Muscle layer of colon (tissue), 2 donors: ENCODE data around the gene BPIFB6.

ENCODE experiments used
- H3K27ac ChIP-seq: one replicate; pipeline ENCODE4 v1.7.0; 2013; ENCODE audit warnings: low read depth, mild to moderate bottlenecking, low read length, moderate library complexity
- H3K27me3 ChIP-seq, 2 donors: one replicate each; pipeline ENCODE4 v1.7.0; 2013; ENCODE audit warnings: low read length in 2 of 2, mild to moderate bottlenecking in 2 of 2; ENCODE audit not compliant: insufficient read depth in 2 of 2, control insufficient read depth in 1 of 2
- H3K36me3 ChIP-seq: one replicate; pipeline ENCODE4 v1.7.0; 2013; ENCODE audit warnings: mild to moderate bottlenecking, low read length; ENCODE audit not compliant: insufficient read depth
- H3K4me1 ChIP-seq: one replicate; pipeline ENCODE4 v1.7.0; 2013; ENCODE audit warnings: mild to moderate bottlenecking, low read length; ENCODE audit not compliant: insufficient read depth
- H3K4me3 ChIP-seq, 2 donors: one replicate each; pipeline ENCODE4 v1.7.0; 2013; ENCODE audit warnings: low read length in 2 of 2, low read depth in 1 of 2, mild to moderate bottlenecking in 1 of 2, moderate library complexity in 1 of 2
- H3K9ac ChIP-seq: one replicate; pipeline ENCODE4 v1.7.0; 2013; ENCODE audit warnings: low read length
- H3K9me3 ChIP-seq: one replicate; pipeline ENCODE4 v1.7.0; 2013; ENCODE audit warnings: mild to moderate bottlenecking, low read length
- donor health status: abdominal sarcoma.
- donor health status: Adenocarcinoma of cecum.

BPIFB6 gene, protein sequence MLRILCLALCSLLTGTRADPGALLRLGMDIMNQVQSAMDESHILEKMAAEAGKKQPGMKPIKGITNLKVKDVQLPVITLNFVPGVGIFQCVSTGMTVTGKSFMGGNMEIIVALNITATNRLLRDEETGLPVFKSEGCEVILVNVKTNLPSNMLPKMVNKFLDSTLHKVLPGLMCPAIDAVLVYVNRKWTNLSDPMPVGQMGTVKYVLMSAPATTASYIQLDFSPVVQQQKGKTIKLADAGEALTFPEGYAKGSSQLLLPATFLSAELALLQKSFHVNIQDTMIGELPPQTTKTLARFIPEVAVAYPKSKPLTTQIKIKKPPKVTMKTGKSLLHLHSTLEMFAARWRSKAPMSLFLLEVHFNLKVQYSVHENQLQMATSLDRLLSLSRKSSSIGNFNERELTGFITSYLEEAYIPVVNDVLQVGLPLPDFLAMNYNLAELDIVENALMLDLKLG

DNA sequence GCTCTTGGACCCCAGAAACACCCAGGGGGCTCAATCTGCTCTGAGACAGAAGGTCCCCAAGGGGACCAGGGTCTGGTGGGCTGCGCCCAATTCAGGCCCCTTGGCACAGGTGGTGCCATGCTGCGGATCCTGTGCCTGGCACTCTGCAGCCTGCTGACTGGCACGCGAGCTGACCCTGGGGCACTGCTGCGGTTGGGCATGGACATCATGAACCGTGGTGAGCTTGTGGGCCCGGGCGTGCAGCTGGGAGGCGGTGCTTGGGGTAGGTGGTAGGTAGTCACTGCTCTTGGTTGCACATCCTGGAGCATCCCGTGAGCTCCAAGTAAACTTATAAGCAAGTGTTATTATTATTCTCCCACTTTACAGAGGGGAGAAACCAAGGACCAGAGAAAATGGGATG lies at the start of gene BPIFB6:
Gene BPIFB6 (plus strand): TSS at position 118 of the 400 bp plus-strand sequence. CDS start 0 bp downstream, at position 118.
- Histone ChIP-seq H3K27me3 (peaks cover 0 to 3% of the 10 kb centered on the region in 2 donors), H3K9me3 (no peaks in the 10 kb centered on the region), H3K36me3 (no peaks in the 10 kb centered on the region), H3K9ac (no peak within 1 kb of the TSS), H3K4me3 (no peak within 1 kb of the TSS), H3K4me1 (no peaks in the 10 kb centered on the region), H3K27ac (no peak within 1 kb of the TSS)

GRCh38 chr20:32982617-32983458 lies 48.6 kb upstream of the BPIFB6 start:
- Histone ChIP-seq H3K9ac (no peak overlapping the region), H3K4me3 (no peak overlapping the region), H3K9me3 (no peaks in the 10 kb centered on the region), H3K27me3 (no peaks in the 10 kb centered on the region), H3K36me3 (no peaks in the 10 kb centered on the region), H3K4me1 (no peaks in the 10 kb centered on the region), H3K27ac (no peak overlapping the region)

DNA sequence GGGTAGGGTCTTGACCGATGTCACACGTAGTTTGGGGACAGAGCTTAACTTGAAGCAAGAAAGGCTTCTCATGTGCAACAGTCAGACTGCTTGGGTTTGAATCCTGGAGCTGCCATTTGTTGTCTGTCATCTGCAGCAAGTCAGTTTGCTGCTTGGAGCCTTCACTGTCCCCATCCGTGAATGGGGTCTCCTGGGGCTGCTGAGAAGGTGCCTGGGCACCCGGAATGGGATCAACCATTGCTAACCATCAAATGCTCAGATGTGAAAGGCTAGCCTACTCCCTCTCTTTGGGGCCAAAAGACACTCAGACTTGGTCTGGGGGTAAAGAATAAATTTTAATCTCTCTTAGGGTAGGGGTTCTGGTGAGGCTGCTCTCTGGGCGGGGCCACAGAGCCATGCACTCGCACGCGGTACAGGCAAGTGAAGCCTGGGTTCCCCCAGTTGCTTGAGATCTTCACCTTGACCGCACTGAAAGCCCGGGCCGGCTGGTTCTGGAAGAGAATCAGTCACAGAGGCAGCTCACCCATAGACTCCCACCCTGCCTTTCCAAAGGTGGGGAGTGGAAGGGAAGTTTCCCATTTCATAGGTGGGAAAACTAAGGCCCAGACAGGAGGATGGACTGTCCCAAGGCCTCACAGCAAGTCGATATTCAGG lies 47.9 kb upstream of the BPIFB6 start:
- no peak overlapping the region for H3K9ac ChIP-seq

GRCh38 chr20:32984196-32984595 lies 47.3 kb upstream of the BPIFB6 start:
- H3K9ac ChIP-seq = no peak overlapping the region

More for the DNA sequence above, 47.9 kb upstream of the BPIFB6 start:
- no peaks in the 10 kb centered on the region for H3K4me1 ChIP-seq
- no peaks in the 10 kb centered on the region for H3K9me3 ChIP-seq
- no peaks in the 10 kb centered on the region for H3K36me3 ChIP-seq
- no peak overlapping the region for H3K27ac ChIP-seq
- no peak overlapping the region for H3K4me3 ChIP-seq
- H3K27me3 ChIP-seq = no peaks in the 10 kb centered on the region

DNA sequence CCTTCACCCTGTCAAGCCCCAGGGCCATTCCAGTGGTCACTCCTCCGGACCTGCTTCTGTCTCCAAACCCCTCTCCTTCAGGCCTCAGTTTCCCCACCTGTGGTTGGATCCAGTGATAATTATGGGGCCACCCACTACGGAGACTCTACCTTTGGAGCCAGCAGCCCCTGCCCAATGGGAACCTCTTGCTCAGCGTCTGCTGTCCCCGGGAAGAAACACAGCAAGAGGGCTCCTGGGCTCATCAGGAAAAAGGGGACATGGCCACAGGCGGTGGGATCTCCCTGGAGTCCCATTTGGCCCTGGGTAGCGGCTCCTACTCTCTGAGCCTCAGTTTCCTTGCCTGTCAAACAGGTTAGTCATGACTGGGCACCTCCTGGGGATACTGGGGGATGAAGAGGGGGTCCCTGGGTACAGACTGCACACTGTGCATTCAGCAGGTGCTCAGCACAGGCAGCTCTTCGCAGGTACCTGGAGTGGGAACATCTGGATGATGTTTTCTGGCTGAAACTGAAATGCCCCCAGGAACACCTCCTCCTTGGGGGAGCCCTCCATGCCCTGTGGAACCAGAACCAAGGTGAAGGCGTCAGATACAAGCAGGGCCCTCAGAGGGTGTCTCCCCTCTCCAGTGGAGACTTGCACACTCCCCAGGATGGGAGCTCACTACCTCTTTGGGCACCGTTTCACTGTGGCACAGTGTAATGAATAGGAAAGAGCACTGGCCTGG lies 46.7 kb upstream of the BPIFB6 start:
- H3K4me3 ChIP-seq = no peak overlapping the region
- H3K4me1 ChIP-seq = no peaks in the 10 kb centered on the region
- no peak overlapping the region for H3K27ac ChIP-seq
- no peaks in the 10 kb centered on the region for H3K36me3 ChIP-seq
- H3K9ac ChIP-seq = no peak overlapping the region
- H3K9me3 ChIP-seq = no peaks in the 10 kb centered on the region
- no peaks in the 10 kb centered on the region for H3K27me3 ChIP-seq

More at GRCh38 chr20:32984196-32984595, 47.3 kb upstream of the BPIFB6 start:
- Histone ChIP-seq H3K27ac (no peak overlapping the region), H3K4me1 (no peaks in the 10 kb centered on the region), H3K27me3 (no peaks in the 10 kb centered on the region), H3K9me3 (no peaks in the 10 kb centered on the region), H3K4me3 (no peak overlapping the region), H3K36me3 (no peaks in the 10 kb centered on the region)

DNA sequence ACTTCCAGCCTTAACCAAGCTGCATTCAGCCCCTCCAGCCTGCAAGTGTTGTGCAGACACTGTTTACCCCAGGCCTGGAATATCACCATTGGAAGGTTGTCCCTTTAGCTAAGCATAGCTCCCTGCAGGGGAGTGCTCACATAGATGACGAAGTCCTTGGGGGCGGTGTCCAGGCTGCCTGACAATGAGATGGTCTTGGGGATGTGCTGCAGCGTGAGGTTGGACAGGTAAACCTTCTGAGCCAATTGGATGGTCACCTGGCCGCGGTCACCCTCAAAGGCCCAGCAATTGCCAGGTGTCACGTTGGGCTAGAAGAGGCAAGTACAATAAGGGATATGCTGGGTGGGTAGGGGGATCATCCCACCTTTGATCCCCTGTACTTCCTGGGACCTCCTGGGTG lies 45.9 kb upstream of the BPIFB6 start:
- Histone ChIP-seq H3K4me1 (no peaks in the 10 kb centered on the region), H3K27me3 (no peaks in the 10 kb centered on the region)

DNA sequence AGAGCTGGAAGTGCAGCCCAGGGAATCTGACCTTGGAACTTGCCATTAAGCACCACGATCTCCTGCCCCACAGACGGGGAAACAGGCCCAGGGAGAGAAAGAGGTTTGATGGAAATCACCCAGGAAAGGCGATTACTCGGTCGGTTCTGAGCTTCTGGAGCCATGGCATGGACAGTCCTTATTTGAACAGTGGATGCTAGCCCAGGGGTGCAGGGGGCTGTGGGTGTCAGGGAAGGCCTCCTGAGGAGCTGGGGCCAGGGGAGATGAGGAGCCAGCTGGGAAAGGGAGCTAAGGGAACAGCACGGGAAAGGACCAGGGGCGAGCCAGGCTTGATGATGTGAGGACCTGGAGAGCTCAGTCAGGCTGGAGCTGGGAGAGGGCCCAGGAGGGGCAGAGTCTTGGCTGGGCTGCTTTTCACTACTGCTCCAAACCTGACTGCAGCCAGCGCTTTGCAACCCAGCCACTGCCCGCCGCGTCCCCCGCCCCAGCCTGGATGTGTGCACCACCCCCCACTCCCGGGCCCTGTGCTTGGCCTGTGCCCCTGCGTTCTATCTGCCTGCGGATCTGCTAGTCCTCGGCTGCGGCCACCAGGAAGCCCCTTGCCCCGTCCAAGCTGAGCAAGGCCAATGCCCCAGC lies 45.0 kb upstream of the BPIFB6 start:
- Histone ChIP-seq H3K4me1 (no peaks in the 10 kb centered on the region), H3K36me3 (no peaks in the 10 kb centered on the region), H3K4me3 (no peak overlapping the region), H3K9ac (no peak overlapping the region), H3K27me3 (no peaks in the 10 kb centered on the region), H3K9me3 (no peaks in the 10 kb centered on the region), H3K27ac (no peak overlapping the region)

More for the DNA sequence above, 45.9 kb upstream of the BPIFB6 start:
- Histone ChIP-seq H3K9ac (no peak overlapping the region), H3K27ac (no peak overlapping the region), H3K4me3 (no peak overlapping the region), H3K36me3 (no peaks in the 10 kb centered on the region), H3K9me3 (no peaks in the 10 kb centered on the region)

DNA sequence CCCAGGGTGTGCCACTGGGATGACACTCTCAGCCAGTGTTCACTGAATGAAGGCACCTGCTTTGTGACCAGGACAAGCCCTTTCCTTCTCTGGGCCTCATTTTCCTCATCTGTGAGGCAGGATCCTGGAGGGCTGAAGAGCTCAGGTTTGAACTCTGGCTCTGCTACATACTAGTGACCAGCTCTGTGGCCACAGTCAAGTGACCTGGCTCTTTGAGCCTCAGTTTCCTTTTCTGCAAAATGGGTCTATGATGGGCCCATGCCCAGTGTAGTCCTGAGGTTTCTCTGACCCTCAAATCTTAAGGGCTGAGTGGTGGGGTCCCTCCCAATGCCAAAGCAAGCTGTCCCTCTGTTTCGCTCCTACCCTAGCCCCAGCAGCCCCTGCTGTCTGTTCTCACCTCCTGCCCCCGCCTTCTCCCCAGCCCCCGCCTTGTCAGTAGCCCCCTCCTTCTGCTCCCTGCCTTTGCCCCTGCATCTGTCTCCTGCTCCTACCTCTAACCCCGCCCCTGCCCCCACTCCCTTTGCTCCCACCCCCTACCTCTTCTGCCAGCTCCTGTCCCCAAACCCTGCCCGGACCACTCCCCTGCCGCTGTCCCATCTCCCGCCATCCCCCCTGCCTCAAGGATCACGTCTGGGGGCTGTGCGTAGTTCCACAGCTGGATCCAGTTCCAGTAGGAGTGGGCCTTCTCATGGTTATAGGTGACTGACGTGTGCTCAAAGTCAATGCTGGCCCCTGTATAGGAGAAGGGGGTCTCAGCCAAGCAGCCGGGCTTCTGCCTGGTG lies 44.2 kb upstream of the BPIFB6 start:
- Histone ChIP-seq H3K4me1 (no peaks in the 10 kb centered on the region), H3K4me3 (no peak overlapping the region), H3K27ac (no peak overlapping the region), H3K9ac (no peak overlapping the region), H3K27me3 (no peaks in the 10 kb centered on the region), H3K9me3 (no peaks in the 10 kb centered on the region), H3K36me3 (no peaks in the 10 kb centered on the region)

DNA sequence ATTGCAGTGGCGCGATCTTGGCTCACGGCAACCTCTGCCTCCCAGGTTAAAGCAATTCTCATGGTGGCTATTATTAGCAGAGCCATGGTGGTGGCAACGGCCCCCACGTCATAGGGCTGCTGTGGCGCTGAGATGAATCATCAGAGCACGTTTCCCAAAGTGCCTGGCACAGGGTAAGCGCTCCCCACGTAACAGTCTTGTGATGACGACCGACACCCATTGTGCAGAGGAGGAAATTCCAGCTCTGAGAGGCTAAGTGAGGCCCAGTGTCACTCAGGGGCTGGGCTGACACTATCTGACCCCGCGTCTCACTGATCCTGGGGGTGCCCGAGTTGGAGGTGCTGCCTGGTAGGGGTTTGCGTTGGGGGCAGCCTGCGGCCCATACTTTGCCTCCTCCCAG lies 43.4 kb upstream of the BPIFB6 start:
- Histone ChIP-seq H3K9ac (no peak overlapping the region), H3K36me3 (no peaks in the 10 kb centered on the region)

More for the DNA sequence above, 43.4 kb upstream of the BPIFB6 start:
- no peak overlapping the region for H3K27ac ChIP-seq
- H3K4me3 ChIP-seq = no peak overlapping the region
- H3K9me3 ChIP-seq = no peaks in the 10 kb centered on the region
- H3K4me1 ChIP-seq = no peaks in the 10 kb centered on the region
- H3K27me3 ChIP-seq = no peaks in the 10 kb centered on the region
